HCT116 (cell line): Measurements from ENCODE around the gene NCR3LG1. TPM values are rescaled to one million over a fixed set of nuclear protein-coding genes. Genes with fewer than 3 reads are reported as not detected.

Source experiments
- ATAC-seq: fragments of 200-7000 bp; cut with Tn5 transposase; 2 replicates; pipeline ENCODE4 v1.9.1; 2020; ENCODE audit warnings: mild to moderate bottlenecking, moderate library complexity
- BruUV-seq: library from RNA; stranded (reverse); fragments of 400-500 nt; replicated peaks from 2 replicates; lab custom pipeline; 2021; lab: Mats Ljungman, UMichigan
- CTCF ChIA-PET: fragments of 300-600 bp; sonication (Branson Sonifier 250); formaldehyde crosslinking; loops from one replicate; lab custom pipeline; 2021; ENCODE audit warnings: antibody characterized with exemption; lab: Charles Lee
- POLR2A ChIA-PET: fragments of 300-600, 350-600 bp; sonication (Branson Sonifier 250); formaldehyde crosslinking; loops from one replicate; lab custom pipeline; 2021; ENCODE audit warnings: antibody characterized with exemption; lab: Charles Lee
- RAD21 ChIA-PET, 2 experiments: fragments of 300-600 bp; sonication (Branson Sonifier 250); formaldehyde crosslinking; loops; one replicate each; lab custom pipeline; 2023; ENCODE audit warnings: low total read pairs in 2 of 2; ENCODE audit not compliant: uncharacterized antibody in 2 of 2, unreplicated experiment in 2 of 2, low non-redundant PET in 1 of 2; lab: Charles Lee
- DNase-seq: peaks from one replicate; pipeline ENCODE4 v3.0.0-alpha.2; 2010; ENCODE audit warnings: low read depth, low spot score
- H2AFZ ChIP-seq: fragments of 200-600 bp; shearing (Covaris generic), sonication (generic); 2 replicates; pipeline ENCODE4 v1.6.1; 2017; ENCODE audit warnings: low read depth, mixed run types, mixed read lengths, antibody characterized with exemption, low read length; ENCODE audit not compliant: poor library complexity, severe bottlenecking
- H3K27ac ChIP-seq: 2 replicates; pipeline ENCODE4 v1.5.1; 2012; ENCODE audit warnings: low read depth, low read length
- H3K27me3 ChIP-seq: fragments of 200-600 bp; sonication (generic); 2 replicates; pipeline ENCODE4 v1.6.1; 2016; ENCODE audit warnings: mixed run types, low read length, mixed read lengths; ENCODE audit not compliant: insufficient read depth
- H3K36me3 ChIP-seq, 2 experiments: fragments of 200-500 bp in 1 of 2; fragments of 200-600 bp in 1 of 2; sonication (Bioruptor generic) in 1 of 2; sonication (generic) in 1 of 2; 2 replicates each; pipeline versions ENCODE4 v1.5.1 to v1.6.1; 2014 to 2016; ENCODE audit warnings: low read length in 2 of 2, inconsistent platforms in 1 of 2, mixed read lengths in 1 of 2, mixed run types in 1 of 2; ENCODE audit not compliant: insufficient read depth in 2 of 2, control insufficient read depth in 1 of 2
- H3K4me1 ChIP-seq, 2 experiments: fragments of 200-600 bp in 1 of 2; sonication (generic) in 1 of 2; 2 replicates each; pipeline versions ENCODE4 v1.5.1 to v1.6.1; 2012 to 2017; ENCODE audit warnings: low read length in 2 of 2, inconsistent platforms in 1 of 2, mild to moderate bottlenecking in 1 of 2, mixed read lengths in 1 of 2, mixed run types in 1 of 2, moderate library complexity in 1 of 2; ENCODE audit not compliant: insufficient read depth in 2 of 2, control insufficient read depth in 1 of 2
- H3K4me2 ChIP-seq: fragments of 200-600 bp; sonication (generic); 2 replicates; pipeline ENCODE4 v1.6.1; 2017; ENCODE audit warnings: mixed run types, low read length, mixed read lengths
- H3K4me3 ChIP-seq, 2 experiments: fragments of 200-600 bp in 1 of 2; sonication (generic) in 1 of 2; replicated peaks in 1 of 2; 2 replicates each; pipeline ENCODE4 v1.5.1; 2011 to 2016; ENCODE audit warnings: low read length in 2 of 2, control low read depth in 1 of 2, low read depth in 1 of 2, mild to moderate bottlenecking in 1 of 2, mixed read lengths in 1 of 2, mixed run types in 1 of 2
- H3K79me2 ChIP-seq: fragments of 200-600 bp; sonication (generic); 2 replicates; pipeline ENCODE4 v1.6.1; 2017; ENCODE audit warnings: mild to moderate bottlenecking, mixed run types, low read length, moderate library complexity, mixed read lengths; ENCODE audit not compliant: insufficient read depth
- H3K9ac ChIP-seq: fragments of 200-600 bp; sonication (generic); 2 replicates; pipeline ENCODE4 v1.6.1; 2016; ENCODE audit warnings: low read length, mixed read lengths
- H3K9me2 ChIP-seq: fragments of 200-600 bp; sonication (generic), shearing (Covaris generic); 2 replicates; pipeline ENCODE4 v1.6.1; 2017; ENCODE audit warnings: mixed run types, mild to moderate bottlenecking, moderate library complexity; ENCODE audit not compliant: insufficient read depth
- H3K9me3 ChIP-seq, 2 experiments: fragments of 200-500 bp in 1 of 2; fragments of 200-600 bp in 1 of 2; sonication (Bioruptor generic) in 1 of 2; sonication (generic) in 1 of 2; 2 replicates each; pipeline ENCODE4 v1.6.1; 2014 to 2017; ENCODE audit warnings: low read length in 2 of 2, mixed read lengths in 2 of 2, inconsistent platforms in 1 of 2, low read depth in 1 of 2, mild to moderate bottlenecking in 1 of 2, mixed run types in 1 of 2, moderate library complexity in 1 of 2; ENCODE audit not compliant: control insufficient read depth in 1 of 2, insufficient read depth in 1 of 2
- H4K20me1 ChIP-seq: fragments of 200-600 bp; sonication (generic), shearing (Covaris generic); 2 replicates; pipeline ENCODE4 v1.6.1; 2017; ENCODE audit warnings: mixed run types, mild to moderate bottlenecking, moderate library complexity; ENCODE audit not compliant: insufficient read depth
- CBX3 ChIP-seq: IDR thresholded peaks from 2 replicates; pipeline ENCODE4 v1.6.1; 2012; ENCODE audit warnings: low read depth
- CEBPB ChIP-seq: IDR thresholded peaks from 2 replicates; pipeline ENCODE4 v1.6.1; 2012; ENCODE audit warnings: low read depth
- ELF1 ChIP-seq: IDR thresholded peaks from 2 replicates; pipeline ENCODE4 v1.6.1; 2012; ENCODE audit warnings: low read depth, borderline replicate concordance
- EZH2 ChIP-seq: fragments of 200-600 bp; sonication (generic); IDR thresholded peaks from 2 replicates; pipeline ENCODE4 v1.6.1; 2017; ENCODE audit warnings: antibody characterized with exemption, mixed run types
- FOSL1 ChIP-seq: IDR thresholded peaks from 2 replicates; pipeline ENCODE4 v1.6.1; 2012; ENCODE audit warnings: low read depth
- JUND ChIP-seq: IDR thresholded peaks from 2 replicates; pipeline ENCODE4 v1.6.1; 2012
- POLR2A ChIP-seq: IDR thresholded peaks from 2 replicates; pipeline ENCODE4 v1.7.0; 2011; ENCODE audit warnings: borderline replicate concordance; ENCODE audit not compliant: insufficient read depth, insufficient read length; ENCODE audit errors: extremely low read depth
- POLR2AphosphoS5 ChIP-seq: IDR thresholded peaks from 2 replicates; pipeline ENCODE4 v1.6.1; 2011; ENCODE audit warnings: mild to moderate bottlenecking, low read depth, low read length, moderate library complexity
- RAD21 ChIP-seq: IDR thresholded peaks from 2 replicates; pipeline ENCODE4 v1.6.1; 2012; ENCODE audit warnings: low read depth, mild to moderate bottlenecking
- REST ChIP-seq: IDR thresholded peaks from 2 replicates; pipeline ENCODE4 v1.6.1; 2012; ENCODE audit warnings: low read depth
- SRF ChIP-seq: IDR thresholded peaks from 2 replicates; pipeline ENCODE4 v1.6.1; 2012; ENCODE audit warnings: low read depth
- YY1 ChIP-seq: IDR thresholded peaks from 2 replicates; pipeline ENCODE4 v1.6.1; 2011; ENCODE audit warnings: low read length, low read depth, moderate library complexity, mild to moderate bottlenecking; ENCODE audit not compliant: insufficient replicate concordance; ENCODE audit errors: extremely low read depth
- ZFX ChIP-seq: fragments of 450-650 bp; IDR thresholded peaks from 2 replicates; pipeline ENCODE4 v1.6.1; 2017
- ZNF274 ChIP-seq: fragments of 200-500 bp; sonication (Bioruptor generic); IDR thresholded peaks from 2 replicates; pipeline ENCODE4 v1.6.1; 2014; ENCODE audit warnings: mild to moderate bottlenecking, low read depth, low read length, inconsistent platforms
- intact Hi-C: fragments of 100-400 bp; cut with micrococcal nuclease; formaldehyde crosslinking; loops from 2 replicates; pipeline ENCODE4 v1.10.0; 2022
- total RNA-seq: library from RNA; stranded (reverse); gene quantifications from one replicate; pipeline ENCODE4 v1.2.1, GENCODE V29; 2021; ENCODE audit not compliant: unreplicated experiment
- TF ChIP-seq, protein P1 (sequence below): IDR thresholded peaks from 2 replicates; pipeline ENCODE4 v1.6.1; 2012
- TF ChIP-seq, protein P2 (sequence below): IDR thresholded peaks from 2 replicates; pipeline ENCODE4 v1.6.1; 2012
- TF ChIP-seq, protein P3 (sequence below), 3 experiments: fragments of 200-600 bp in 1 of 3; sonication (generic) in 1 of 3; IDR thresholded peaks in 2 of 3; conservative IDR thresholded peaks in 1 of 3; 2 replicates each; pipeline ENCODE4 v1.5.1; 2012 to 2017; ENCODE audit warnings: low read depth in 2 of 3, low read length in 2 of 3, antibody characterized with exemption in 1 of 3, borderline replicate concordance in 1 of 3, control low read depth in 1 of 3, mild to moderate bottlenecking in 1 of 3, mixed read lengths in 1 of 3, mixed run types in 1 of 3, moderate library complexity in 1 of 3; ENCODE audit not compliant: insufficient read depth in 1 of 3

NCR3LG1 gene
- total RNA-seq, 1 experiment from 2014 or later: 1.5 TPM

DNA sequence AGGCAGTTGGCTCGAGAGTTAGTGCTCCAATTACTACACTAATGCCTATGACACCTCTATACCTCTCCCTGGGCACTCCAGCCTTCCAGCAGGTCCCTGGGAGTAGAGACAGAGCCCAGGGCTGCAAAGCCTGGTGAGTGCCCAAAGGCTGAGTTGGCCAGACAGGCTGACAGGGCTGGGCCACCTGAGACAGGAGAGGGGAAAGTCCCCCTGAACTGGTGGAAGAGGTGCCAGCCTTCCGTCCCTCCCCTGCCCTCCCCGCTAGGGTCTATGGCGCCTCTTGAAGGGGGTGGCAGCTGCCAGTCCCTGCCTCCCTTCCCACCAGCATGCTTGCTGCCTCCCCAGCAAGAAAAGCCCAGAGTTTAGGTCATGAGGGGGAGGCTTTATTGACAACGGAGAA, 33.9 kb downstream of the NCR3LG1 start:
- CTCF ChIA-PET: interaction anchor here (2.0 to 2.1 kb wide), 3 partner anchors 85 to 143 kb away, joined by 11 to 32 read pairs (median 27); no protein-coding TSS in a partner anchor
- no peak overlapping the region for H3K27ac ChIP-seq
- BruUV-seq: no TSS peak
- POLR2A ChIA-PET: no interaction called here
- no peak for ATAC-seq
- no peak overlapping the region for H2AFZ ChIP-seq
- H4K20me1 ChIP-seq: no peaks in the 10 kb centered on the region
- no peaks in the 10 kb centered on the region for H3K27me3 ChIP-seq
- H3K9ac ChIP-seq: no peak overlapping the region
- no peak overlapping the region for H3K4me2 ChIP-seq
- H3K4me1 ChIP-seq: peaks cover 0 to 19% of the 10 kb centered on the region in 2 experiments; a peak in 3 of 4 replicates
- no peaks in the 10 kb centered on the region for H3K9me2 ChIP-seq
- intact Hi-C loops: loop anchor here (5.0 kb wide), 1 partner anchor 347 kb away; the partner anchor contains the start of gene KCNC1
- RAD21 ChIA-PET: no interaction called here
- no peak for DNase-seq
- no peak overlapping the region for H3K4me3 ChIP-seq
- TF ChIP-seq JUND: no peak
- no peak for TF ChIP-seq CBX3
- TF ChIP-seq REST: no peak
- TF ChIP-seq EZH2: no peak
- TF ChIP-seq, protein P1, sequence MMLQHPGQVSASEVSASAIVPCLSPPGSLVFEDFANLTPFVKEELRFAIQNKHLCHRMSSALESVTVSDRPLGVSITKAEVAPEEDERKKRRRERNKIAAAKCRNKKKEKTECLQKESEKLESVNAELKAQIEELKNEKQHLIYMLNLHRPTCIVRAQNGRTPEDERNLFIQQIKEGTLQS: no peak
- no peak for TF ChIP-seq YY1
- TF ChIP-seq ZNF274: no peak
- no peak for TF ChIP-seq FOSL1
- TF ChIP-seq, protein P2, sequence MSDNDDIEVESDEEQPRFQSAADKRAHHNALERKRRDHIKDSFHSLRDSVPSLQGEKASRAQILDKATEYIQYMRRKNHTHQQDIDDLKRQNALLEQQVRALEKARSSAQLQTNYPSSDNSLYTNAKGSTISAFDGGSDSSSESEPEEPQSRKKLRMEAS: no peak
- TF ChIP-seq CEBPB: no peak
- no peak for TF ChIP-seq ELF1
- TF ChIP-seq ZFX: no peak
- TF ChIP-seq, protein P3, sequence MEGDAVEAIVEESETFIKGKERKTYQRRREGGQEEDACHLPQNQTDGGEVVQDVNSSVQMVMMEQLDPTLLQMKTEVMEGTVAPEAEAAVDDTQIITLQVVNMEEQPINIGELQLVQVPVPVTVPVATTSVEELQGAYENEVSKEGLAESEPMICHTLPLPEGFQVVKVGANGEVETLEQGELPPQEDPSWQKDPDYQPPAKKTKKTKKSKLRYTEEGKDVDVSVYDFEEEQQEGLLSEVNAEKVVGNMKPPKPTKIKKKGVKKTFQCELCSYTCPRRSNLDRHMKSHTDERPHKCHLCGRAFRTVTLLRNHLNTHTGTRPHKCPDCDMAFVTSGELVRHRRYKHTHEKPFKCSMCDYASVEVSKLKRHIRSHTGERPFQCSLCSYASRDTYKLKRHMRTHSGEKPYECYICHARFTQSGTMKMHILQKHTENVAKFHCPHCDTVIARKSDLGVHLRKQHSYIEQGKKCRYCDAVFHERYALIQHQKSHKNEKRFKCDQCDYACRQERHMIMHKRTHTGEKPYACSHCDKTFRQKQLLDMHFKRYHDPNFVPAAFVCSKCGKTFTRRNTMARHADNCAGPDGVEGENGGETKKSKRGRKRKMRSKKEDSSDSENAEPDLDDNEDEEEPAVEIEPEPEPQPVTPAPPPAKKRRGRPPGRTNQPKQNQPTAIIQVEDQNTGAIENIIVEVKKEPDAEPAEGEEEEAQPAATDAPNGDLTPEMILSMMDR (IDR thresholded peaks at IDR 0.05 in 2 of 3, conservative IDR thresholded peaks at IDR 0.05 in 1 of 3; ENCODE audit: borderline replicate concordance in 1 of 3, insufficient read depth in 1 of 3, low read depth in 2 of 3, low read length in 2 of 3): no peak
- TF ChIP-seq POLR2AphosphoS5: no peak
- no peak for TF ChIP-seq RAD21
- no peak for TF ChIP-seq POLR2A
- no peak for TF ChIP-seq SRF
- H3K79me2 ChIP-seq: no peaks in the 10 kb centered on the region
- H3K9me3 ChIP-seq: no peaks in the 10 kb centered on the region
- no peaks in the 10 kb centered on the region for H3K36me3 ChIP-seq
